Spleen (tissue), 11 donors: ENCODE measurements around the gene ZNF467. TPM values are rescaled to one million over a fixed set of nuclear protein-coding genes. Genes with fewer than 3 reads are reported as not detected.

Experiments
- DNase-seq: peaks from one replicate; pipeline ENCODE4 v3.0.0-alpha.2; 2020
- H3K27ac ChIP-seq, 8 donors: fragments of 200-600 bp; sonication (generic) in 7 of 8; 1 replicate in 4 of 8; 2 replicates in 4 of 8; pipeline versions ENCODE4 v1.5.0 to v1.8.0; 2016 to 2021; ENCODE audit warnings: inconsistent platforms in 4 of 8, mild to moderate bottlenecking in 4 of 8, moderate library complexity in 1 of 8
- H3K27me3 ChIP-seq, 7 donors: fragments of 200-600 bp; sonication (generic) in 6 of 7; replicated peaks in 1 of 7; 1 replicate in 4 of 7; 2 replicates in 3 of 7; pipeline versions ENCODE4 v1.5.0 to v1.8.0; 2016 to 2021; ENCODE audit warnings: inconsistent platforms in 3 of 7, mild to moderate bottlenecking in 1 of 7
- H3K36me3 ChIP-seq, 6 donors: fragments of 200-600 bp; sonication (generic) in 5 of 6; 1 replicate in 4 of 6; 2 replicates in 2 of 6; pipeline versions ENCODE4 v1.5.0 to v1.8.0; 2016 to 2021; ENCODE audit warnings: inconsistent platforms in 2 of 6
- H3K4me1 ChIP-seq, 6 donors: fragments of 200-600 bp; sonication (generic) in 5 of 6; 1 replicate in 3 of 6; 2 replicates in 3 of 6; pipeline versions ENCODE4 v1.5.0 to v1.8.0; 2016 to 2021; ENCODE audit warnings: inconsistent platforms in 3 of 6
- H3K4me3 ChIP-seq, 8 donors: fragments of 200-600 bp; sonication (generic) in 7 of 8; 1 replicate in 4 of 8; 2 replicates in 4 of 8; pipeline versions ENCODE4 v1.5.0 to v1.8.0; 2016 to 2021; ENCODE audit warnings: inconsistent platforms in 4 of 8, mild to moderate bottlenecking in 4 of 8, moderate library complexity in 2 of 8
- H3K9me3 ChIP-seq, 8 donors: fragments of 200-600 bp; sonication (generic) in 7 of 8; 1 replicate in 4 of 8; 2 replicates in 4 of 8; pipeline versions ENCODE4 v1.5.0 to v1.8.0; 2016 to 2021; ENCODE audit warnings: inconsistent platforms in 4 of 8
- CTCF ChIP-seq, 11 experiments: fragments of 200-600 bp in 7 of 11; fragments of 450-650 bp in 4 of 11; sonication (generic) in 4 of 11; IDR thresholded peaks in 8 of 11; conservative IDR thresholded peaks in 3 of 11; 1 replicate in 7 of 11; 2 replicates in 4 of 11; pipeline versions ENCODE4 v1.4.0 to v1.8.0; 2016 to 2021; ENCODE audit warnings: antibody characterized with exemption in 11 of 11, inconsistent platforms in 4 of 11, mild to moderate bottlenecking in 1 of 11
- POLR2A ChIP-seq, 3 donors: fragments of 450-650 bp; IDR thresholded peaks; one replicate each; pipeline ENCODE4 v1.5.1; 2017; ENCODE audit warnings: antibody characterized with exemption in 3 of 3, mild to moderate bottlenecking in 1 of 3
- POLR2AphosphoS5 ChIP-seq, 3 donors: sonication (generic); formaldehyde crosslinking; IDR thresholded peaks; one replicate each; pipeline ENCODE4 v1.5.1; 2017; ENCODE audit warnings: antibody characterized with exemption in 3 of 3
- WGBS, 5 donors: extraction: QIAGEN DNeasy Blood & Tissue Kit in 3 of 5; methylation state at CpG; one replicate each; pipeline versions ENCODE4 v1.1.5 to v1.1.7; 2013 to 2018; 5-methylcytosine and 5-hydroxymethylcytosine counted together
- intact Hi-C: fragments of 100-400 bp; cut with DNase I; formaldehyde crosslinking; loops from one replicate; pipeline ENCODE4 v1.15.0; 2023; ENCODE audit warnings: low total_unique reads
- polyA plus RNA-seq, 3 donors: library from polyadenylated mRNA; stranded (reverse); fragments of 200-250 nt; gene quantifications; one replicate each; pipeline ENCODE4 v1.2.1, GENCODE V29; 2013
- total RNA-seq, 7 donors: library from RNA; depleted of rRNA in 3 of 7; stranded (reverse); fragments of >200 nt in 3 of 7; fragmentation: NEBNext Ultra II Directional in 4 of 7; extraction: Animal tissue kit (Norgen Biotek cat#: 25700) in 4 of 7; gene quantifications; one replicate each; pipeline versions ENCODE4 v1.1.0 to v1.2.1, GENCODE V29; 2016 to 2021
- donor health status: healthy with polysubstance abuse.
- donor health status: DM: no; HTN: no; CAD: no; lungs with moderate emphysema.
- donor health status: DM: no; HTN: no; CAD: no.
- donor health status: Bipolar disorder and iron deficiency.
- donor health status: healthy.
- donor health status: DM: no; HTN: no; CAD: no.
- donor health status: DM: yes; HTN: yes; CAD: no.

Gene ZNF467
- total and polyA plus RNA-seq, 10 donors = 6.0 to 48.5 (median 31.3) TPM

- no peaks in the 10 kb centered on the region for H3K9me3 ChIP-seq
- intact Hi-C loops = no loop called here
- TF ChIP-seq CTCF (IDR thresholded peaks at IDR 0.05 in 8 of 11, conservative IDR thresholded peaks at IDR 0.05 in 3 of 11) (no peak), POLR2AphosphoS5 (IDR thresholded peaks at IDR 0.05) (no peak), POLR2A (IDR thresholded peaks at IDR 0.05) (no peak)
- no peaks in the 10 kb centered on the region for H3K36me3 ChIP-seq
- no peak overlapping the region for H3K4me3 ChIP-seq
- H3K27ac ChIP-seq = no peak overlapping the region
- DNase-seq = no peak
- peaks cover 0 to 19% (median 0%) of the 10 kb centered on the region in 7 donors for H3K27me3 ChIP-seq
- 93 to 98% (median 93%) methylated on average over 7 to 16 of the region's 16 CpGs for WGBS, 5 donors
- no peaks in the 10 kb centered on the region for H3K4me1 ChIP-seq
Measured at GRCh38 chr7:149801816-149802215, 28.4 kb upstream of the ZNF467 start.

- Histone ChIP-seq H3K4me1 (no peaks in the 10 kb centered on the region), H3K4me3 (no peak overlapping the region), H3K36me3 (no peaks in the 10 kb centered on the region), H3K27me3 (peaks cover 0 to 12% (median 0%) of the 10 kb centered on the region in 7 donors), H3K9me3 (no peaks in the 10 kb centered on the region), H3K27ac (no peak overlapping the region)
- intact Hi-C loops = no loop called here
- DNase-seq = no peak
- TF ChIP-seq POLR2AphosphoS5 (IDR thresholded peaks at IDR 0.05) = no peak
- no peak for TF ChIP-seq CTCF (IDR thresholded peaks at IDR 0.05 in 8 of 11, conservative IDR thresholded peaks at IDR 0.05 in 3 of 11)
- TF ChIP-seq POLR2A (IDR thresholded peaks at IDR 0.05) = no peak
- 91 to 97% (median 94%) methylated on average over 2 of the region's 2 CpGs for WGBS, 5 donors
Measured at GRCh38 chr7:149801002-149801566, 27.7 kb upstream of the ZNF467 start.

- Histone ChIP-seq H3K4me1 (no peaks in the 10 kb centered on the region), H3K36me3 (no peaks in the 10 kb centered on the region), H3K27ac (no peak overlapping the region), H3K4me3 (no peak overlapping the region), H3K27me3 (peaks cover 0 to 5% (median 0%) of the 10 kb centered on the region in 7 donors), H3K9me3 (no peaks in the 10 kb centered on the region)
- intact Hi-C loops = no loop called here
- DNase-seq = no peak
- TF ChIP-seq POLR2A (IDR thresholded peaks at IDR 0.05) = no peak
- peak in 3 of 11 experiments; percentile 1 to 33 (median 9) for TF ChIP-seq CTCF (IDR thresholded peaks at IDR 0.05 in 8 of 11, conservative IDR thresholded peaks at IDR 0.05 in 3 of 11)
- 88 to 97% (median 91%) methylated on average over 11 to 13 of the region's 13 CpGs for WGBS, 5 donors
Measured at GRCh38 chr7:149800169-149800555, 26.8 kb upstream of the ZNF467 start.

- intact Hi-C loops = loop anchor here (10.0 kb wide), 1 partner anchor 135 kb away; no protein-coding TSS in a partner anchor
- WGBS, 5 donors = 59 to 69% (median 60%) methylated on average over 7 to 8 of the region's 8 CpGs
- TF ChIP-seq POLR2AphosphoS5 (IDR thresholded peaks at IDR 0.05) (no peak), CTCF (IDR thresholded peaks at IDR 0.05 in 8 of 11, conservative IDR thresholded peaks at IDR 0.05 in 3 of 11) (peak in 10 of 11 experiments; percentile 31 to 75 (median 60))
- Histone ChIP-seq H3K4me1 (no peaks in the 10 kb centered on the region), H3K27me3 (peaks cover 0 to 9% (median 0%) of the 10 kb centered on the region in 7 donors), H3K4me3 (no peak overlapping the region), H3K9me3 (no peaks in the 10 kb centered on the region), H3K27ac (no peak overlapping the region), H3K36me3 (no peaks in the 10 kb centered on the region)
- peak; percentile 86 for DNase-seq
Measured at GRCh38 chr7:149799397-149800168, 26.2 kb upstream of the ZNF467 start.
